Osteocyte (in vitro differentiated cells): ENCODE data around the gene PHLPP1. TPM values are rescaled to one million over a fixed set of nuclear protein-coding genes. Genes with fewer than 3 reads are reported as not detected.

ENCODE experiments used
- DNase-seq: peaks from one replicate; pipeline ENCODE4 v3.0.0; 2021; ENCODE audit warnings: mixed read lengths; ENCODE audit not compliant: unreplicated experiment; ENCODE audit errors: extremely low spot score
- H3K27ac Mint-ChIP-seq: one replicate; pipeline ENCODE4 v1.8.0; 2021; ENCODE audit warnings: mild to moderate bottlenecking, mixed read lengths; ENCODE audit not compliant: unreplicated experiment
- H3K27me3 Mint-ChIP-seq: one replicate; pipeline ENCODE4 v1.8.0; 2021; ENCODE audit warnings: mixed read lengths; ENCODE audit not compliant: unreplicated experiment
- H3K36me3 Mint-ChIP-seq: one replicate; pipeline ENCODE4 v1.8.0; 2021; ENCODE audit warnings: mixed read lengths; ENCODE audit not compliant: unreplicated experiment
- H3K4me1 Mint-ChIP-seq: one replicate; pipeline ENCODE4 v1.8.0; 2021; ENCODE audit warnings: mixed read lengths; ENCODE audit not compliant: unreplicated experiment
- H3K4me3 Mint-ChIP-seq: one replicate; pipeline ENCODE4 v1.8.0; 2021; ENCODE audit warnings: mild to moderate bottlenecking, moderate library complexity, mixed read lengths; ENCODE audit not compliant: unreplicated experiment
- H3K9me3 Mint-ChIP-seq: one replicate; pipeline ENCODE4 v1.8.0; 2021; ENCODE audit warnings: mixed read lengths; ENCODE audit not compliant: unreplicated experiment
- CTCF ChIP-seq: fragments of 200-600 bp; sonication (generic); IDR thresholded peaks from 2 replicates; pipeline ENCODE4 v1.5.0; 2021; ENCODE audit warnings: antibody characterized with exemption, mild to moderate bottlenecking, moderate library complexity
- total RNA-seq: library from RNA; stranded (reverse); gene quantifications from 2 replicates; pipeline ENCODE4 v1.2.1, GENCODE V29; 2021

PHLPP1 gene
- total RNA-seq, 1 donor from 2014 or later = 19.6 TPM

GRCh38 chr18:62741118-62741566 lies 25.8 kb downstream of the PHLPP1 start:
- no peak for TF ChIP-seq CTCF
- no peak for DNase-seq
- peaks cover 5% of the 10 kb centered on the region for H3K9me3 Mint-ChIP-seq
- H3K27ac Mint-ChIP-seq = no peak overlapping the region
- H3K36me3 Mint-ChIP-seq = no peaks in the 10 kb centered on the region
- H3K4me3 Mint-ChIP-seq = no peak overlapping the region
- peaks cover 42% of the 10 kb centered on the region for H3K4me1 Mint-ChIP-seq
- no peaks in the 10 kb centered on the region for H3K27me3 Mint-ChIP-seq

- no peaks in the 10 kb centered on the region for H3K36me3 Mint-ChIP-seq
- no peak for TF ChIP-seq CTCF
- H3K4me3 Mint-ChIP-seq = no peak overlapping the region
- no peak overlapping the region for H3K27ac Mint-ChIP-seq
- peaks cover 5% of the 10 kb centered on the region for H3K9me3 Mint-ChIP-seq
- no peak for DNase-seq
- peaks cover 42% of the 10 kb centered on the region for H3K4me1 Mint-ChIP-seq
- H3K27me3 Mint-ChIP-seq = no peaks in the 10 kb centered on the region
Observed at GRCh38 chr18:62741584-62741983, 26.2 kb downstream of the PHLPP1 start.

GRCh38 chr18:62744076-62744968 lies 29.0 kb downstream of the PHLPP1 start:
- DNase-seq = no peak

GRCh38 chr18:62745089-62745751 lies 29.9 kb downstream of the PHLPP1 start:
- DNase-seq = no peak
- Mint-ChIP-seq H3K27ac (no peak overlapping the region), H3K9me3 (no peaks in the 10 kb centered on the region), H3K27me3 (no peaks in the 10 kb centered on the region), H3K4me3 (no peak overlapping the region), H3K4me1 (peaks cover 34% of the 10 kb centered on the region), H3K36me3 (no peaks in the 10 kb centered on the region)
- TF ChIP-seq CTCF = no peak

More at GRCh38 chr18:62744076-62744968, 29.0 kb downstream of the PHLPP1 start:
- H3K4me1 Mint-ChIP-seq = peaks cover 38% of the 10 kb centered on the region
- no peak overlapping the region for H3K4me3 Mint-ChIP-seq
- no peak for TF ChIP-seq CTCF
- H3K27me3 Mint-ChIP-seq = no peaks in the 10 kb centered on the region
- no peaks in the 10 kb centered on the region for H3K9me3 Mint-ChIP-seq
- peak overlapping the region; percentile 39 for H3K27ac Mint-ChIP-seq
- H3K36me3 Mint-ChIP-seq = no peaks in the 10 kb centered on the region

GRCh38 chr18:62749389-62749788 lies 34.0 kb downstream of the PHLPP1 start:
- Mint-ChIP-seq H3K4me3 (no peak overlapping the region), H3K27me3 (no peaks in the 10 kb centered on the region), H3K4me1 (peaks cover 45% of the 10 kb centered on the region), H3K36me3 (no peaks in the 10 kb centered on the region), H3K9me3 (no peaks in the 10 kb centered on the region), H3K27ac (no peak overlapping the region)
- TF ChIP-seq CTCF = no peak
- no peak for DNase-seq
